Measurements from ENCODE around the gene CCDC6. TPM values are rescaled to one million over a fixed set of nuclear protein-coding genes. Genes with fewer than 3 reads are reported as not detected.
A peak's percentile ranks its signal among the peaks of the same experiment; 100 is the strongest.
"Not testable (repeated sequence)": the region's sequence is repeated elsewhere in the genome, so short reads cannot be mapped to it uniquely, and the experiment has no call there.

CCDC6 gene
- total RNA-seq, 2 donors from 2014 or later = 77.7 to 107 TPM

DNA sequence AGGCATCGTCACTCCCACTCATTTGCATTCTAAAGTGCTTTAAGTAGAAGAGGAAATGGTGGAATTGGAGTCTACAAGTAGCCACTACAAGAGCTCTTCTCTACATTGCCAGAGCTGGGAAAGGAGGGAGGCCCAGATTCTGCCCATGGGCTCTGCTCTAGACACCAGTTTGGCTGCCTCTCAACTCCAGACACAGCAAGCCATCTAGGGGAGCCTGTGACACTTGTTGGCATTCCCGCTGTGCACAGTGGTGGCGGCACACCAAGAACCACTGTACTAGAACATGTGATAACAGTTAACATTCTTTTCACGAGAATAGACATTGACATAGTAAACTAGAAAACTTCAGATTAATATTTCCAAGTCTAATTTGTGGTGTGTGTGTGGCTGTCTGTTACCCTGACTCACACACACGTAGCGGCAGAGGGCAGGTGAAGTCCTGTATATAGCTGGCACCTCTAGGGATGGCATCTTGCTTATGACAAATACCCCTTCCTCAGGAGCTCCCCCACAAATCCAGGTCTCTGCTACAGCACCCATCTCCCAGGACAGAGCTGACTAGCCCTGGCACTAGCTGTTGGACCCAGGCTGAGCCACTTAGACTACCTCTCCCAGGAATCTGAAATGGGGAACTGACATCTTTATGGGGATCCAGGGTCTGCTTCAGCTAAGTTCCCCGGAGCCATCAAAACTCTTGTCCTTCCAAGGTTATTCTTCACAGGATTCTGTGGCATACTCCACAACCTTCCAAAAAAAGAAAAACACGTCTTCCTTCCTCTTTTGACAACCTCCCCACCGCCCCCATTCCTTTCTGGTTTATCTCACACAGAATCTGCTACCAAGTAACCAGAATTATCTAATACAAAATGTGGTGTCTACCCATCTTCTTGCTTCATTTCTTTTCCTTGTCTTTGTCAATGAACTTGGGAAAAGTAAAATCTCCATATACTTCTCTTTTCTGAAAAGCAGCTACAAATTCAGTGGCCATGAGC lies 98.4 kb downstream of the CCDC6 start:
- Mint-ChIP-seq H3K36me3 (ENCODE audit: insufficient read depth in 2 of 2) (peaks cover 18 to 39% of the 10 kb centered on the region in 2 donors), H3K4me3 (no peak overlapping the region), H3K27ac (peak overlapping the region; percentile 80), H3K9me3 (no peaks in the 10 kb centered on the region), H3K4me1 (ENCODE audit: low read depth) (no peaks in the 10 kb centered on the region), H3K27me3 (ENCODE audit: low read depth) (no peaks in the 10 kb centered on the region)
- DNase-seq = no peak
- no peak for ATAC-seq (replicated peaks in 1 of 2)

DNA sequence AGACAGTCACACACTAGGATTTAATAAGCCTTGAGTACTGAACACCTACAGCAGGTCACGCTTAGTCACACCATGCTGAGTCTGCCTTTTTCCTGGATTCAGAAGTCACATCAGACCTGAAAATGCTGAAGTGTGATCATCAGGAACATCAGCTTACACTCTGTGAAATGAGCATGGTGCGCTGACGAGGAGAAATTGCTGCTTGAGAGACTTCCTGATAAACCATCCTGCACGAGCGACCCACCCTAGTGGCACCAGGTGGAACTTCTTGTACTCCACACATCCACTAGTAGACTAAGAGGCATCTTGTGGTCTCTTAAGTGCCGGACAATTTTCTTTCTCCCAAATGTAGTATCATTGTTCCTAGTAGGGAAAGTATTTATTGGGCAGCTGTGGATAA lies 101.3 kb downstream of the CCDC6 start:
- DNase-seq (no peak), ATAC-seq (replicated peaks in 1 of 2) (peak in 1 of 2 donors; percentile 33)
- no peaks in the 10 kb centered on the region for H3K9me3 Mint-ChIP-seq
- H3K4me3 Mint-ChIP-seq = no peak overlapping the region
- H3K27ac Mint-ChIP-seq = no peak overlapping the region
- no peaks in the 10 kb centered on the region for H3K4me1 Mint-ChIP-seq (ENCODE audit: low read depth)
- peaks cover 18 to 34% of the 10 kb centered on the region in 2 donors for H3K36me3 Mint-ChIP-seq (ENCODE audit: insufficient read depth in 2 of 2)
- H3K27me3 Mint-ChIP-seq (ENCODE audit: low read depth) = no peaks in the 10 kb centered on the region

DNA sequence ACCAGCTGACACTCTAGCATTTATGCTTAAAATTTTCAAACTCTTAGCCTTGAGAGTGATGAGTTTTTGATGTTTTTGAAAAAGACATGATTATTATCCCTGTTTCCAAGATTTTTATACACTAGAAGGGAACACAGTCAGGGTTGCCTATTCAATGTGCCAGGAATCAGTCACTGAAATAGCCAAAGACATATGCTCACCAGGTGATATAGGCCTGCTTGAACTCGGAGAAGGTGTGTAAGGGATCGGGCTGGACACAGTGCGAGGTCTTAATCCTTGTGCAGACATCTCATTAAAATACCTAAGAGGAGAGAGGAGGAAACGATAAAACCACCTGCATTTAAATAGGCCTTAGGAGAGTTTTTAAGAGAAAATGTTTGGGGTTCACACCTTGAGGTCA lies 102.1 kb downstream of the CCDC6 start:
- peaks cover 22 to 36% of the 10 kb centered on the region in 2 donors for H3K36me3 Mint-ChIP-seq (ENCODE audit: insufficient read depth in 2 of 2)
- H3K27ac Mint-ChIP-seq = peak overlapping the region; percentile 51
- ATAC-seq (replicated peaks in 1 of 2) = no peak

DNA sequence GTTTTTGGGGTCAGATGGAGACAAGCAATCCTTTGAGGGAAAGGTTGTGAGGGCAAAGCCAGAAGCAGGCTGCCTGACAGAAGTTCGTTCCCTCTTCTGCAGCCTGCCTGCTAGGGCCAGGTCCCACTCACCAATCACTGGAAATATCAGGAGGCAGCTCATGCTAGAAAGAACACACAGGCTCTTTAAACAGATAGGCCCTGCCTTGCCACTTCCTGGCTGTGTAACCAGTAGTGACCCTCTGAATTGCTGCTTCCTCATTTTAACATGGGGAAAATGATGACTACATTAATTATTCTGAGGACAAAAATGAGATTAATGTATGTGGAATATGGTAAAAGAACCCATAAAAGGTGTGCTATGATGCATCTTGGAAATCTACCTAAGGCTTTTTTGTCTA lies 102.6 kb downstream of the CCDC6 start:
- H3K27me3 Mint-ChIP-seq (ENCODE audit: low read depth) = no peaks in the 10 kb centered on the region
- ATAC-seq (replicated peaks in 1 of 2) (no peak), DNase-seq (no peak)
- H3K27ac Mint-ChIP-seq = peak overlapping the region; percentile 51
- no peak overlapping the region for H3K4me3 Mint-ChIP-seq
- H3K4me1 Mint-ChIP-seq (ENCODE audit: low read depth) = no peaks in the 10 kb centered on the region
- H3K9me3 Mint-ChIP-seq = no peaks in the 10 kb centered on the region
- peaks cover 22 to 36% of the 10 kb centered on the region in 2 donors for H3K36me3 Mint-ChIP-seq (ENCODE audit: insufficient read depth in 2 of 2)

More for the DNA sequence above, 102.1 kb downstream of the CCDC6 start:
- no peaks in the 10 kb centered on the region for H3K9me3 Mint-ChIP-seq
- no peak overlapping the region for H3K4me3 Mint-ChIP-seq
- DNase-seq = no peak
- H3K27me3 Mint-ChIP-seq (ENCODE audit: low read depth) = no peaks in the 10 kb centered on the region
- H3K4me1 Mint-ChIP-seq (ENCODE audit: low read depth) = no peaks in the 10 kb centered on the region

DNA sequence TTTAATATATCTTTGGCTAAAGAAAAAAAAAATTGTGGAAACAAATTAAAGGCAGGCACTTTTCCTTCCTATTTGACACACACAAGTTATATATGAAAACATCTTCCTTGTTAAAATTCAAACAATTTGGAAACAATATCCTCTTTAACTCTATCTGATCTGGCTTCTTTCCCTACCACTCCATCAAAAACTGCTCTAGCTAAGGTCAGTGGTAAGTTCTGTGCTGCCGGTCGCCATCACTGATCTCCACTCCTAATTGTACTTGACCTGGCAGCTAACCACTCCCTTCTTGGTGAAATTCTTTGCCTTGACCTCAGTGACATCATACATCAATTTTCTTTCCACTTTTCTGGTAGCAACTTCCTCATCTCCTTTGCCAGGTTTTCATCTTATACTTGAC lies 105.2 kb downstream of the CCDC6 start:
- H3K4me3 Mint-ChIP-seq = no peak overlapping the region
- no peaks in the 10 kb centered on the region for H3K27me3 Mint-ChIP-seq (ENCODE audit: low read depth)
- H3K4me1 Mint-ChIP-seq (ENCODE audit: low read depth) = no peaks in the 10 kb centered on the region
- no peaks in the 10 kb centered on the region for H3K9me3 Mint-ChIP-seq
- H3K36me3 Mint-ChIP-seq (ENCODE audit: insufficient read depth in 2 of 2) = peaks cover 23 to 44% of the 10 kb centered on the region in 2 donors
- H3K27ac Mint-ChIP-seq = no peak overlapping the region
- DNase-seq = no peak
- ATAC-seq (replicated peaks in 1 of 2) = no peak

DNA sequence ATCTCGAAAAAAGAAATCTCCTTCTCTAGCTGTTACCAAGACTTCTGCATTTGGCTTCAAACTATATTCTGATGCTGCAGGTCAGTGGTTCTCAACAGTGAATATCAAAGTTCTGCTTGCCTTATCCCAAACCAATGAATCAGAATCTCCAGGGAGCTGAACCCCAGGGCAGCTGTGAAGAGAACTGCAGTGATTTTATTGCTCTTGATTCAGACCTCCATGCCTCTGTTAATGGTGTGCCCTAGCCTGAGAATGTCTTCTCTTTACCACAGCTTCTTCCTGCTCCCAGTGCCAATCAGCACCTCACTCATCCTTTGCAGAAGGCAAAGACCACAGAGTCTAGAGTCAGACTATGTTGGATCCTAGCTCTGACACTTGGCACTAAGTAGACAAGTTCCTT lies 106.9 kb downstream of the CCDC6 start:
- peaks cover 20 to 46% of the 10 kb centered on the region in 2 donors for H3K36me3 Mint-ChIP-seq (ENCODE audit: insufficient read depth in 2 of 2)
- no peak for ATAC-seq (replicated peaks in 1 of 2)
- no peak overlapping the region for H3K4me3 Mint-ChIP-seq
- DNase-seq = no peak
- H3K27me3 Mint-ChIP-seq (ENCODE audit: low read depth) = no peaks in the 10 kb centered on the region
- H3K27ac Mint-ChIP-seq = no peak overlapping the region
- H3K4me1 Mint-ChIP-seq (ENCODE audit: low read depth) = no peaks in the 10 kb centered on the region
- no peaks in the 10 kb centered on the region for H3K9me3 Mint-ChIP-seq

DNA sequence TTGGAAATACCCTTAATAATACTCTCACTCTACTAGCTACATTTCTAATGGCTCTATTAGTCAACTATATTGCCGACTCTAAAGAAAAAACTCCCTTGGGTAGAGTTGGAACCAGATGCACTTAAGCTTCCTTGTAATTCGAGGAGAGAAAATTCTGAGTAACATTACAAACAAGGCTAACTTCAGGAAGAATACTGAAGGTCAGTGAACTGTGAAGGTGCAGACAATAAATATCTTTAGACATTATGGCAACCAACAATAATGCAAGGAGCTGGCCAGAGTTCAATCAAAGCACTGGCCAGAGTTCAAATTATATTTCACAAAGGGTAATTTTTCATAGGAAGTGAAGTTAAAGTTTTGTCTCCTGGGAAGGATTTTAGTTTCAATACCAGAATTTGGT lies 112.4 kb downstream of the CCDC6 start:
- H3K27me3 Mint-ChIP-seq (ENCODE audit: low read depth) = no peaks in the 10 kb centered on the region
- H3K36me3 Mint-ChIP-seq (ENCODE audit: insufficient read depth in 2 of 2) = peaks cover 8 to 44% of the 10 kb centered on the region in 2 donors
- DNase-seq (no peak), ATAC-seq (replicated peaks in 1 of 2) (no peak)
- H3K27ac Mint-ChIP-seq = no peak overlapping the region
- H3K9me3 Mint-ChIP-seq = no peaks in the 10 kb centered on the region
- H3K4me1 Mint-ChIP-seq (ENCODE audit: low read depth) = peaks cover 10% of the 10 kb centered on the region
- no peak overlapping the region for H3K4me3 Mint-ChIP-seq

DNA sequence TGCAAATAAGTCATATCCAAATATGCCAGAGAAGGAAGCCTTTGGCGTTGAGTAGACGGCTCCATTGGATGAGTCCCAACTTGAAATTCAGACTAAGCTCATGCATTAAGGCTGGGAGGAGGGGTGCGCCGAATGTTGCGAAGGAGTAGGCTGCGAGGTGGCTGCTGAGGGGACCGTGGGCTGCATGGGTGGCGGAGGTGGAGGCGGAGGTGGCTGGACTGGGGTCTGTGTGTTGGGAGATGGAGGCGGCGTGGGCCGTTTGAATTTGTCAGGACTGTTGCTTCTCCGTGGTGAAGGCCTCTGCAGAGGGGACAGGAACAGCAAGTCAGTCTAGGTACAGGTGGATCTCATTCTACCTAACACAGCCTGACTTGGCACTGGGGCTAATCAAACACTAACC lies 113.5 kb downstream of the CCDC6 start:
- DNase-seq (no peak), ATAC-seq (replicated peaks in 1 of 2) (no peak)
- Mint-ChIP-seq H3K27me3 (ENCODE audit: low read depth) (no peaks in the 10 kb centered on the region), H3K36me3 (ENCODE audit: insufficient read depth in 2 of 2) (peaks cover 8 to 40% of the 10 kb centered on the region in 2 donors), H3K9me3 (no peaks in the 10 kb centered on the region), H3K4me1 (ENCODE audit: low read depth) (peaks cover 10% of the 10 kb centered on the region), H3K27ac (peak overlapping the region; percentile 4), H3K4me3 (no peak overlapping the region)

DNA sequence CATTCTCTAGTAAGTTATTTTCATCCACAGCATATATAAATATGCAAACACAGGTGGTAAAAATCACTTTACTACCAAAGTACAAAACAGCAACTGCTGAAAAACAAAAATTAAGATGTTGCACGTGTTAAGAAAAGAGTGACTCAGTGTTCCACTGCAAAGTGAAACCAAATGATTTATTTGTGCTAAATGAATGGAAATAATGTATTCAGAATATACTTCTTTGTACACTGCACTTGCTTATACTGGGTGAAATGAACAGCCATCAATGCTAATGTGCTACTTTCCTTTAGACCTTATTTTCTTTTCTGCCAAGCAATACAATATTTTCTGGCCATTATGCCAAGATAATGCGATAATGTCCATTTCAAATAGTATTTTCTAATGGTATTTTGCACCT lies 114.8 kb downstream of the CCDC6 start:
- DNase-seq (no peak), ATAC-seq (replicated peaks in 1 of 2) (no peak)
- no peaks in the 10 kb centered on the region for H3K27me3 Mint-ChIP-seq (ENCODE audit: low read depth)
- H3K27ac Mint-ChIP-seq = no peak overlapping the region
- peaks cover 6 to 31% of the 10 kb centered on the region in 2 donors for H3K36me3 Mint-ChIP-seq (ENCODE audit: insufficient read depth in 2 of 2)
- no peaks in the 10 kb centered on the region for H3K9me3 Mint-ChIP-seq
- peaks cover 10% of the 10 kb centered on the region for H3K4me1 Mint-ChIP-seq (ENCODE audit: low read depth)
- no peak overlapping the region for H3K4me3 Mint-ChIP-seq

DNA sequence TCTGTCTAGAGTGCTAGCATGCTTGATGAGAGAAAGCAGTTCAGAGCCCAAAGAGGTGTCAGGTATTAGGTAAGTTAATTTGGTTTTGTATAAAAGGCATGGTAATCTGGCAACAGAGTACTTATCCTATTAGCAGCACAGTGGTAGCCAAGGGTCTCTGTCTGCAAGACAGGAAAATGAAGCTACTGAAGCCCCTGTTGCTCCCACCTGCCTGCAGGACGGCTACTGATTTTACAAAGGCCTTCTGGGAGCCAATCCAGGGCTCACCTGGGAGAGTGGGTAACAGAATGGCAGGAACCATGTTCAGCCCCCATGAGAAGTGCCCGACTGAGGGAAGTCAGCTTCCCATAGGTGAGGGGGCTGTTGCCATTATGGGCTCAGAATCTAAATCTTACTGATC lies 116.3 kb downstream of the CCDC6 start:
- H3K27ac Mint-ChIP-seq = peak overlapping the region; percentile 48
- H3K27me3 Mint-ChIP-seq (ENCODE audit: low read depth); H3K9me3 Mint-ChIP-seq; DNase-seq; H3K4me1 Mint-ChIP-seq (ENCODE audit: low read depth); H3K4me3 Mint-ChIP-seq; ATAC-seq (replicated peaks in 1 of 2): not testable (repeated sequence)
- peaks cover 3 to 26% of the 10 kb centered on the region in 2 donors for H3K36me3 Mint-ChIP-seq (ENCODE audit: insufficient read depth in 2 of 2)

DNA sequence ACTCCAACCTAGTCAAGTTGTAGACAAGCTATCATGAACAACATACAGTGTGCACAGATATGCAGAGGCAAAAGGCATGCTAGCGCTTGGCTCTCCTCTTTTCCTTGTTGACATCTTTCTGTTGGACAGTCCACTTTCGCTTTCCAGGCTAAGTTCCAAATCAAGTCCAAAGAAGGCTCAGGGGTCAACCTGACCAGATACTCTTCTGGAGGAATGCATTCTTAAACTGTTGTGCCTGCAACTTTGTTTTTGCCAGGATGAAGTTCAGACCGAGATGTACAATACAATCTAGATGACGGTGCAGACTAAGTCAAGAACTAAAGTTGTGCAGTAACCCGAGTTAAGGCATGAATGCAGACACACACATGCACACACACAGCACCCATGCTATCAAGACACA lies 117.4 kb downstream of the CCDC6 start:
- peaks cover 3 to 17% of the 10 kb centered on the region in 2 donors for H3K36me3 Mint-ChIP-seq (ENCODE audit: insufficient read depth in 2 of 2)
- H3K4me3 Mint-ChIP-seq; DNase-seq; H3K27me3 Mint-ChIP-seq (ENCODE audit: low read depth); ATAC-seq (replicated peaks in 1 of 2); H3K27ac Mint-ChIP-seq; H3K9me3 Mint-ChIP-seq; H3K4me1 Mint-ChIP-seq (ENCODE audit: low read depth): not testable (repeated sequence)

DNA sequence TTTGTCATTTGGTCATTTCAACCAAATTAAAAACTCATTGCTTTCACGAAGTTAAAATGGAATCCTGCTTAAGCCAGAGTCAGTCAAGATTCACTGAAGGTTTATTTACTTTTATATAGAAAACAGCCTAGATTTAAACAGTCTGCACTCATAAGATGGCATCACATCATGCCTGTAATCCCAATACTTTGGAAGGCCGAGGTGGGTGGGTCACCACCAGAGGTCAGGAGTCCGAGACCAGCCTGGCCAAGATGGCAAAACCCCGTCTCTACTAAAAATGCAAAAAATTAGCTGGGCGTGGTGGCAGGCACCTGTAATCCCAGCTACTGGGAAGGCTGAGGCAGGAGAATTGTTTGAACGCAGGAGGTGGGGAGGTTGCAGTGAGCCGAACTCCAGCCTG lies 119.3 kb downstream of the CCDC6 start:
- not testable (repeated sequence) for ATAC-seq (replicated peaks in 1 of 2); H3K27me3 Mint-ChIP-seq (ENCODE audit: low read depth); H3K36me3 Mint-ChIP-seq (ENCODE audit: insufficient read depth in 2 of 2); H3K9me3 Mint-ChIP-seq; H3K27ac Mint-ChIP-seq; DNase-seq; H3K4me3 Mint-ChIP-seq; H3K4me1 Mint-ChIP-seq (ENCODE audit: low read depth)

DNA sequence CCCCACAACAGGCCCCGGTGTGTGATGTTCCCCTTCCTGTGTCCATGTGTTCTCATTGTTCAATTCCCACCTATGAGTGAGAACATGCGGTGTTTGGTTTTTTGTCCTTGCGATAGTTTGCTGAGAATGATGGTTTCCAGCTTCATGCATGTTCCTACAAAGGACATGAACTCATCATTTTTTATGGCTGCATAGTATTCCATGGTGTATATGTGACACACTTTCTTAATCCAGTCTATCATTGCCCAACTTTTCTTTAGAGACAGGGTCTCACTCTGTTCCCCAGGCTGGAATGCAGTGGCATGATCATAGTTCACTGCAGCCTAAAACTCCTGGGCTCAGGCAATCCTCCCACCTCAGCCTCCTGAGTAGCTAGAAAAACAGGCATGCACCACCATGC lies 120.9 kb downstream of the CCDC6 start:
- not testable (repeated sequence) for ATAC-seq (replicated peaks in 1 of 2); H3K27ac Mint-ChIP-seq; DNase-seq; H3K4me3 Mint-ChIP-seq; H3K36me3 Mint-ChIP-seq (ENCODE audit: insufficient read depth in 2 of 2); H3K4me1 Mint-ChIP-seq (ENCODE audit: low read depth); H3K9me3 Mint-ChIP-seq; H3K27me3 Mint-ChIP-seq (ENCODE audit: low read depth)
